Measurements from ENCODE around the gene NPM3.

The NPM3 gene

GRCh38 chr10:101749047-101750016 is 33.9 kb downstream of the NPM3 start:
- no peak for DNase-seq

- DNase-seq: no peak
These were observed 34.8 kb downstream of the NPM3 start for GRCh38 chr10:101748496-101748895.

GRCh38 chr10:101745074-101745696 is 38.1 kb downstream of the NPM3 start:
- DNase-seq: no peak

GRCh38 chr10:101744267-101744666 is 39.0 kb downstream of the NPM3 start:
- DNase-seq: no peak

GRCh38 chr10:101741938-101742337 is 41.3 kb downstream of the NPM3 start:
- DNase-seq: no peak

- no peak for DNase-seq
These were observed 46.6 kb downstream of the NPM3 start for GRCh38 chr10:101736666-101737065.

GRCh38 chr10:101732096-101732495 is 51.1 kb downstream of the NPM3 start:
- no peak for DNase-seq

Measured in activated gamma-delta T cell treated with Interleukin-2 at 50 U/mL for 16 hours (primary cell).